Lower leg skin (tissue), 4 donors: ENCODE measurements around the gene EBF4. TPM values are rescaled to one million over a fixed set of nuclear protein-coding genes. Genes with fewer than 3 reads are reported as not detected.

Source experiments
- DNase-seq, 2 donors: peaks; one replicate each; pipeline ENCODE4 v3.0.0-alpha.2; 2019; ENCODE audit warnings: low spot score in 2 of 2
- H3K4me3 ChIP-seq: fragments of 200-600 bp; sonication (generic); 2 replicates; pipeline ENCODE4 v1.5.1; 2017; ENCODE audit warnings: mild to moderate bottlenecking, low read depth; ENCODE audit not compliant: poor library complexity, severe bottlenecking
- CTCF ChIP-seq, 3 donors: fragments of 450-650 bp; IDR thresholded peaks; one replicate each; pipeline ENCODE4 v1.5.1; 2016; ENCODE audit warnings: antibody characterized with exemption in 3 of 3, mild to moderate bottlenecking in 3 of 3, moderate library complexity in 2 of 3
- POLR2A ChIP-seq, 2 donors: fragments of 450-650 bp; IDR thresholded peaks; one replicate each; pipeline ENCODE4 v1.6.1; 2016 to 2017; ENCODE audit warnings: antibody characterized with exemption in 2 of 2, mild to moderate bottlenecking in 1 of 2, moderate library complexity in 1 of 2
- whole genome bisulfite sequencing, 2 donors: methylation state at CpG; one replicate each; pipeline ENCODE4 v1.1.5; 2018; 5-methylcytosine and 5-hydroxymethylcytosine counted together
- intact Hi-C: fragments of 100-400 bp; cut with DNase I; formaldehyde crosslinking; loops from one replicate; pipeline ENCODE4 v1.15.0; 2023; ENCODE audit warnings: low total_unique reads
- total RNA-seq, 4 donors: library from RNA; depleted of rRNA; stranded (reverse); fragments of >200 nt; gene quantifications; one replicate each; pipeline ENCODE4 v1.1.0, GENCODE V29; 2016

Gene EBF4
- total RNA-seq, 4 donors from 2014 or later: 5.0 to 9.9 (median 7.7) TPM

GRCh38 chr20:2783908-2784566 lies 91.5 kb downstream of the EBF4 start:
- WGBS, 2 donors: 76 to 82% methylated on average over 6 of the region's 6 CpGs
- H3K4me3 ChIP-seq: no peak overlapping the region
- TF ChIP-seq CTCF (IDR thresholded peaks at IDR 0.05): no peak
- TF ChIP-seq POLR2A (IDR thresholded peaks at IDR 0.05): no peak
- no peak for DNase-seq
- intact Hi-C loops: no loop called here

DNA sequence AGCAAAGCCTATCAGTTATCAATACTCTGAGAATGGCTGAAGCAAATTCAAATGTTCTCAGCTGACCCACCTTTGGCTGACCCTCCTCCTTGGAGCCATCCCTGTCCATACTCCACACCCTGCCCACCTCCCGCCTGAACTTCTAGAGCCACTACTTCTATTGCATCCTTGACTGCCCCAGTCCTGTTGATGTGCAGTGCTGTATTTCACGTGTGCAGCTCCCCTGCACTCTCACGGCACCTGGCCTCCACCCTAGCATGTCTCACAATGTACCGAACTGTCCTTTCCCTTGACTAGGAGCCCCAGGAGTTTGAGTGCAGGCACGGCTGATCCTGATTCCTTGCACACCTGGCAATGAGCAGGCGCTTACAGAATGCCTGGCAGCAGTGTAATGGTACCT lies 100.9 kb downstream of the EBF4 start:
- peak in 1 of 2 donors; percentile 79 for DNase-seq
- no peak overlapping the region for H3K4me3 ChIP-seq
- no peak for TF ChIP-seq CTCF (IDR thresholded peaks at IDR 0.05)
- TF ChIP-seq POLR2A (IDR thresholded peaks at IDR 0.05): no peak
- intact Hi-C loops: no loop called here
- 82 to 89% methylated on average over 6 of the region's 6 CpGs for WGBS, 2 donors

GRCh38 chr20:2794202-2794748 lies 101.7 kb downstream of the EBF4 start:
- intact Hi-C loops: no loop called here
- H3K4me3 ChIP-seq: no peak overlapping the region
- no peak for TF ChIP-seq CTCF (IDR thresholded peaks at IDR 0.05)
- no peak for TF ChIP-seq POLR2A (IDR thresholded peaks at IDR 0.05)
- peak in 1 of 2 donors; percentile 60 for DNase-seq
- 82 to 87% methylated on average over 21 to 23 of the region's 23 CpGs for WGBS, 2 donors

- no peak overlapping the region for H3K4me3 ChIP-seq
- intact Hi-C loops: no loop called here
- TF ChIP-seq CTCF (IDR thresholded peaks at IDR 0.05) (no peak), POLR2A (IDR thresholded peaks at IDR 0.05) (no peak)
- DNase-seq: peak in 1 of 2 donors; percentile 68
- WGBS, 2 donors: 74 to 78% methylated on average over 11 of the region's 11 CpGs
Observed at GRCh38 chr20:2794866-2795447, 102.4 kb downstream of the EBF4 start.

- intact Hi-C loops: no loop called here
- DNase-seq: peak in 1 of 2 donors; percentile 77
- TF ChIP-seq CTCF (IDR thresholded peaks at IDR 0.05) (no peak), POLR2A (IDR thresholded peaks at IDR 0.05) (no peak)
Observed at GRCh38 chr20:2795451-2795850, 102.9 kb downstream of the EBF4 start.

More at GRCh38 chr20:2795451-2795850, 102.9 kb downstream of the EBF4 start:
- H3K4me3 ChIP-seq: no peak overlapping the region
- 82 to 85% methylated on average over 19 to 24 of the region's 24 CpGs for WGBS, 2 donors
